Adrenal gland (tissue), 5 donors: ENCODE data around the gene DMTF1.

Experiments used
- POLR2A ChIP-seq, 2 donors: fragments of 450-650 bp; IDR thresholded peaks; one replicate each; pipeline ENCODE4 v1.6.1; 2017; ENCODE audit warnings: antibody characterized with exemption in 2 of 2, mild to moderate bottlenecking in 2 of 2, moderate library complexity in 1 of 2
- TF ChIP-seq, protein P1 (sequence below), 6 experiments: fragments of 450-650 bp in 4 of 6; fragments of 200-600 bp in 2 of 6; sonication (generic) in 1 of 6; IDR thresholded peaks; 1 replicate in 5 of 6; 2 replicates in 1 of 6; pipeline versions ENCODE4 v1.5.1 to v1.8.0; 2016 to 2021; ENCODE audit warnings: antibody characterized with exemption in 6 of 6, mild to moderate bottlenecking in 2 of 6, moderate library complexity in 1 of 6
- donor health status: DM: no; HTN: no; CAD: no.

- TF ChIP-seq, protein P1, sequence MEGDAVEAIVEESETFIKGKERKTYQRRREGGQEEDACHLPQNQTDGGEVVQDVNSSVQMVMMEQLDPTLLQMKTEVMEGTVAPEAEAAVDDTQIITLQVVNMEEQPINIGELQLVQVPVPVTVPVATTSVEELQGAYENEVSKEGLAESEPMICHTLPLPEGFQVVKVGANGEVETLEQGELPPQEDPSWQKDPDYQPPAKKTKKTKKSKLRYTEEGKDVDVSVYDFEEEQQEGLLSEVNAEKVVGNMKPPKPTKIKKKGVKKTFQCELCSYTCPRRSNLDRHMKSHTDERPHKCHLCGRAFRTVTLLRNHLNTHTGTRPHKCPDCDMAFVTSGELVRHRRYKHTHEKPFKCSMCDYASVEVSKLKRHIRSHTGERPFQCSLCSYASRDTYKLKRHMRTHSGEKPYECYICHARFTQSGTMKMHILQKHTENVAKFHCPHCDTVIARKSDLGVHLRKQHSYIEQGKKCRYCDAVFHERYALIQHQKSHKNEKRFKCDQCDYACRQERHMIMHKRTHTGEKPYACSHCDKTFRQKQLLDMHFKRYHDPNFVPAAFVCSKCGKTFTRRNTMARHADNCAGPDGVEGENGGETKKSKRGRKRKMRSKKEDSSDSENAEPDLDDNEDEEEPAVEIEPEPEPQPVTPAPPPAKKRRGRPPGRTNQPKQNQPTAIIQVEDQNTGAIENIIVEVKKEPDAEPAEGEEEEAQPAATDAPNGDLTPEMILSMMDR (IDR thresholded peaks at IDR 0.05) = no peak
- TF ChIP-seq POLR2A (IDR thresholded peaks at IDR 0.05) = no peak
These were observed 3.5 kb downstream of the DMTF1 start for GRCh38 chr7:87155788-87156187.
